HFFc6 (cell line): ENCODE data around the gene MMRN1. TPM values are rescaled to one million over a fixed set of nuclear protein-coding genes. Genes with fewer than 3 reads are reported as not detected.

Source experiments
- DNase-seq: peaks from one replicate; pipeline ENCODE4 v3.0.0-alpha.2; 2018
- H3K27ac Mint-ChIP-seq: 2 replicates; pipeline ENCODE4 v1.8.0; 2020; ENCODE audit warnings: mild to moderate bottlenecking, mixed read lengths
- H3K27me3 Mint-ChIP-seq: 2 replicates; pipeline ENCODE4 v1.8.0; 2021; ENCODE audit warnings: mild to moderate bottlenecking, moderate library complexity, mixed read lengths; ENCODE audit not compliant: insufficient read depth
- H3K36me3 Mint-ChIP-seq: 2 replicates; pipeline ENCODE4 v1.8.0; 2021; ENCODE audit warnings: low read depth, mixed read lengths
- H3K4me1 Mint-ChIP-seq: 2 replicates; pipeline ENCODE4 v1.8.0; 2020; ENCODE audit warnings: low read depth, mixed read lengths
- H3K4me3 Mint-ChIP-seq: 2 replicates; pipeline ENCODE4 v1.8.0; 2020; ENCODE audit warnings: mild to moderate bottlenecking, moderate library complexity, mixed read lengths
- H3K9me3 Mint-ChIP-seq: 2 replicates; pipeline ENCODE4 v1.8.0; 2020; ENCODE audit warnings: mild to moderate bottlenecking, mixed read lengths
- total RNA-seq, 6 experiments: library from RNA; stranded (reverse); fragmentation: NEBNext Ultra II Directional; extraction: Animal tissue kit (Norgen Biotek cat#: 25700); gene quantifications; 2 replicates in 1 of 6; 3 replicates in 5 of 6; pipeline ENCODE4 v1.2.3, GENCODE V29; 2021
- TF ChIP-seq, protein P1 (sequence below): fragments of 200-600 bp; sonication (generic); IDR thresholded peaks from 2 replicates; pipeline ENCODE4 v1.5.0; 2021; ENCODE audit warnings: antibody characterized with exemption, mild to moderate bottlenecking

The MMRN1 gene
- total RNA-seq, 6 experiments from 2014 or later = not detected

DNA sequence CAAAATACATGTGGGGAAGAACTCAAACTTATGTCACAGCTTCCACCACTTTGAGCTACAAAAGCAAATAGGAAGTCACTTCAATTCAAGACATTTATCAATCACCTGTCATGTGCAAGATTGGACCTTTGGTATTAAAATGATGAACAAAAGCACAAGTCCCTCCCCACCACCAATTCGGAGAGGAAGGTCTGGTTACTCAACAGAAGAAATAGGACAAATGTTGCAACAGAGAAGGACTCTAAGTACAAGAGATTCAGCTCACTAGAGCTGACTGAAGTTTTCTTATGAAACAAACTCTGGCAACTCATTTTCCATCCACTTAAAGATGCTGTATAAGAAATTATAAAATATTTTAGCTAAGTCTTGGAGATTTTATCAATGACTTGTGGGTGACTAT lies 16.0 kb upstream of the MMRN1 start:
- no peak overlapping the region for H3K4me3 Mint-ChIP-seq
- peaks cover 4% of the 10 kb centered on the region; the same call in 1 of the 2 replicates for H3K27me3 Mint-ChIP-seq
- DNase-seq = no peak
- H3K9me3 Mint-ChIP-seq = no peaks in the 10 kb centered on the region
- no peaks in the 10 kb centered on the region for H3K4me1 Mint-ChIP-seq
- H3K36me3 Mint-ChIP-seq = no peaks in the 10 kb centered on the region
- TF ChIP-seq, protein P1, sequence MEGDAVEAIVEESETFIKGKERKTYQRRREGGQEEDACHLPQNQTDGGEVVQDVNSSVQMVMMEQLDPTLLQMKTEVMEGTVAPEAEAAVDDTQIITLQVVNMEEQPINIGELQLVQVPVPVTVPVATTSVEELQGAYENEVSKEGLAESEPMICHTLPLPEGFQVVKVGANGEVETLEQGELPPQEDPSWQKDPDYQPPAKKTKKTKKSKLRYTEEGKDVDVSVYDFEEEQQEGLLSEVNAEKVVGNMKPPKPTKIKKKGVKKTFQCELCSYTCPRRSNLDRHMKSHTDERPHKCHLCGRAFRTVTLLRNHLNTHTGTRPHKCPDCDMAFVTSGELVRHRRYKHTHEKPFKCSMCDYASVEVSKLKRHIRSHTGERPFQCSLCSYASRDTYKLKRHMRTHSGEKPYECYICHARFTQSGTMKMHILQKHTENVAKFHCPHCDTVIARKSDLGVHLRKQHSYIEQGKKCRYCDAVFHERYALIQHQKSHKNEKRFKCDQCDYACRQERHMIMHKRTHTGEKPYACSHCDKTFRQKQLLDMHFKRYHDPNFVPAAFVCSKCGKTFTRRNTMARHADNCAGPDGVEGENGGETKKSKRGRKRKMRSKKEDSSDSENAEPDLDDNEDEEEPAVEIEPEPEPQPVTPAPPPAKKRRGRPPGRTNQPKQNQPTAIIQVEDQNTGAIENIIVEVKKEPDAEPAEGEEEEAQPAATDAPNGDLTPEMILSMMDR = no peak
- no peak overlapping the region for H3K27ac Mint-ChIP-seq

DNA sequence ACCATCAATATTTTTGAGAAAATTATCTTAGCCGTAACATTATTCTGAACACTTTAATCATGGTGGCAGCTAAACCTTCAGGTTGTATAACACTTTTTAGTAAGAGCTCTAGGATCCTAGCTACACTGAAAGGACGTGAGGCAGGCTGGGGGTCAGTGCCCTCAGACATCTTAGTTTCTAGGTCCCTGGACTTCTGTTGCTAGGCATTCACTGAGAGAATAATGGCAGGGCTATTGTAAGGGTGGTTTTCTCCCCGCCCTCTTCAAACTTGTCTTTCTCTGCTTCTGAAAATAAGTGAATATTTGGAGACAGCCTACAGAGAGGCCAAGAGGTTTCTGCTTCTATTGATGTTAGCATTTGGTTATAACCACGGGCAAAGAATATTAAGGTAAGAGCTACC lies 15.4 kb upstream of the MMRN1 start:
- peaks cover 4% of the 10 kb centered on the region; the same call in 1 of the 2 replicates for H3K27me3 Mint-ChIP-seq
- no peaks in the 10 kb centered on the region for H3K9me3 Mint-ChIP-seq
- H3K27ac Mint-ChIP-seq = no peak overlapping the region
- no peaks in the 10 kb centered on the region for H3K4me1 Mint-ChIP-seq
- H3K4me3 Mint-ChIP-seq = no peak overlapping the region
- H3K36me3 Mint-ChIP-seq = no peaks in the 10 kb centered on the region
- TF ChIP-seq, protein P1 = no peak
- no peak for DNase-seq

DNA sequence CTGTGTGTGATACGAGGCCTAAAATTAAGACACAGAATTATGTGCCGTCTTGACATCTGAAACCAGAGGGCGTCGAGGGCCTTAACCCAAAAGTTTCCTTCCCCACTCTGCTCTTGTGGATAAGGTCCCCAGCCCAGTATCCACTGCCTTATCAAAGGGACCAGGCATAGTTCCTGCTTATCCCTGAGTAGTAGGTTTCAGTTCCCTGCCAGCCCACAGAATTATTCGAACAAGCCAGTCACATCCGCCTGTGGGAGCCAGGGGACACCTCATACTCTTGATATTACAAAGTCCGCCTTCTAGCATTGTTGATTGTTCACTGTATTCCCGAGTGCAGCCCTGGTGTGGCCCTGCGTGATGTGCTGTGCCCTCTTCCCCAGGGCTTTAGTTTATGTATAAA lies 5.4 kb upstream of the MMRN1 start:
- no peaks in the 10 kb centered on the region for H3K4me1 Mint-ChIP-seq
- no peaks in the 10 kb centered on the region for H3K9me3 Mint-ChIP-seq
- DNase-seq = no peak
- no peaks in the 10 kb centered on the region for H3K36me3 Mint-ChIP-seq
- no peak overlapping the region for H3K27ac Mint-ChIP-seq
- H3K4me3 Mint-ChIP-seq = no peak overlapping the region
- H3K27me3 Mint-ChIP-seq = peaks cover 2% of the 10 kb centered on the region; the same call in 1 of the 2 replicates
- TF ChIP-seq, protein P1 = no peak

DNA sequence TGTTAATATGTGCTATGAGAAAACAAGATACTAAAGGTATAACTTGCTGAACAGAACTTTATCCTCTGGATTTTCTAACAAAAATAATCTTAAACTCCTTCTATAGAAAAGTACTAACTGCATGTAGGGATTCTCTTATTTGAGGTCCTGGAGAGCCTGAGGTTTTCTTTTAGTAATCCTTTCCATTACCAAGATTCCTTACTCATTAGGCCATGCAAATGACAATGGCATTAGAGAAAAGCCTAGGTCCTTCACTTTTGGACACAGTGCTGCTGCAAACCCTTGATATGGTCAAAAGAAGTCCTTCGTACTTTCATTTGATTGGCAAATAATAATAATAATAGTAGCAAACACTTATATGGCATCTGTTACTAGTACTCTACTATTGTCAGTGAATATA lies 3.2 kb downstream of the MMRN1 start:
- TF ChIP-seq, protein P1 = no peak
- Mint-ChIP-seq H3K4me1 (no peaks in the 10 kb centered on the region), H3K27ac (no peak overlapping the region), H3K36me3 (no peaks in the 10 kb centered on the region), H3K27me3 (no peaks in the 10 kb centered on the region), H3K4me3 (no peak overlapping the region), H3K9me3 (no peaks in the 10 kb centered on the region)
- DNase-seq = no peak

DNA sequence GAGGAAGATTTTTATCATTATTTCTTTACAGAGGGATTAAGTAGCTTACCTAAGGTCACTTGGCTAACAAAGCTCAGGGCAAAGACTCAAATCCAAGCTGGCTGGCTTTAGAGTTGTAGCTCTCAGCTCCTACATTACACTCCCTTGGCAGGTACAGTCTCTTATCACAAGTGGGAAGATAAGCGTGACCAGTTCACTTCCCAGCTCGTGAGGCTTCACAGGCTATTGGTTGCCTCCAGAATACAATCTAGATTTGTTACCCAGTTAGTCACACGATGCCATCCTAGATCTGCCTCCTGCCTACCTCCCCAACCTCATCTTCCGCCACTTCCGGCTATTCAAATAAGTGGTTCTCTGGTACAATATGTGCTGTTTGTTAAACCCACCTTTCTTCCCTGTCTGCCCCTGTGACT lies 3.7 kb downstream of the MMRN1 start:
- H3K36me3 Mint-ChIP-seq = no peaks in the 10 kb centered on the region

More for the DNA sequence above, 3.7 kb downstream of the MMRN1 start:
- Mint-ChIP-seq H3K9me3 (no peaks in the 10 kb centered on the region), H3K27ac (no peak overlapping the region), H3K27me3 (no peaks in the 10 kb centered on the region), H3K4me1 (no peaks in the 10 kb centered on the region), H3K4me3 (no peak overlapping the region)
- DNase-seq = no peak
- TF ChIP-seq, protein P1 = no peak
